Esophagus squamous epithelium (tissue), 4 donors: ENCODE results near the gene MRM2.

ENCODE experiments used
- CTCF ChIP-seq, 6 experiments: fragments of 450-650 bp in 4 of 6; fragments of 200-600 bp in 2 of 6; sonication (generic) in 2 of 6; IDR thresholded peaks; one replicate each; pipeline ENCODE4 v1.5.1; 2016 to 2019; ENCODE audit warnings: antibody characterized with exemption in 6 of 6, mild to moderate bottlenecking in 4 of 6, moderate library complexity in 4 of 6
- POLR2A ChIP-seq, 4 donors: fragments of 450-650 bp; IDR thresholded peaks; one replicate each; pipeline ENCODE4 v1.6.1; 2017; ENCODE audit warnings: antibody characterized with exemption in 4 of 4, mild to moderate bottlenecking in 4 of 4, moderate library complexity in 3 of 4

- no peak for TF ChIP-seq CTCF (IDR thresholded peaks at IDR 0.05)
- TF ChIP-seq POLR2A (IDR thresholded peaks at IDR 0.05) = no peak
These were observed 41.1 kb upstream of the MRM2 start for GRCh38 chr7:2283074-2283473.
